NCI-H524 (cell line): Measurements from ENCODE around the gene UGT1A10.
"Not testable (repeated sequence)": the region's sequence is repeated elsewhere in the genome, so short reads cannot be mapped to it uniquely, and the experiment has no call there.

Experiments
- DNase-seq, 2 experiments: peaks; one replicate each; lab custom pipeline; 2025; lab: John Stamatoyannopoulos, UW

Gene UGT1A10

GRCh38 chr2:233692648-233693047, 56.4 kb downstream of the UGT1A10 start, which contains the start of gene UGT1A6:
Gene UGT1A6 (plus strand): TSS chr2:233692890. CDS start chr2:233693005, 115 bp downstream.
- DNase-seq: no peak

- DNase-seq: no peak
These were observed 57.7 kb downstream of the UGT1A10 start for GRCh38 chr2:233693963-233694362.

GRCh38 chr2:233698740-233699139, 62.5 kb downstream of the UGT1A10 start:
- DNase-seq: no peak

GRCh38 chr2:233699424-233700027, 63.3 kb downstream of the UGT1A10 start:
- no peak for DNase-seq

GRCh38 chr2:233700028-233700635, 63.9 kb downstream of the UGT1A10 start:
- DNase-seq: no peak

GRCh38 chr2:233700842-233701241, 64.6 kb downstream of the UGT1A10 start:
- not testable (repeated sequence) for DNase-seq

GRCh38 chr2:233702238-233702637, 66.0 kb downstream of the UGT1A10 start:
- DNase-seq: no peak

GRCh38 chr2:233705911-233706506, 69.8 kb downstream of the UGT1A10 start:
- DNase-seq: no peak

- no peak for DNase-seq
These were observed 70.5 kb downstream of the UGT1A10 start for GRCh38 chr2:233706720-233707119.

GRCh38 chr2:233707940-233708644, 71.8 kb downstream of the UGT1A10 start:
- no peak for DNase-seq

- no peak for DNase-seq
These were observed 72.7 kb downstream of the UGT1A10 start for GRCh38 chr2:233708942-233709341.

- peak; percentile 48 to 61 for DNase-seq
These were observed 75.2 kb downstream of the UGT1A10 start for GRCh38 chr2:233711312-233712008.

GRCh38 chr2:233712611-233713261, 76.5 kb downstream of the UGT1A10 start, which contains the start of gene UGT1A5:
Gene UGT1A5 (plus strand): TSS chr2:233712907. CDS start chr2:233712992, 85 bp downstream.
- DNase-seq: no peak

GRCh38 chr2:233713262-233713615, 77.0 kb downstream of the UGT1A10 start:
- DNase-seq: no peak

- no peak for DNase-seq
These were observed 77.9 kb downstream of the UGT1A10 start for GRCh38 chr2:233714121-233714520.

GRCh38 chr2:233718552-233718951, 82.3 kb downstream of the UGT1A10 start, which contains the start of gene UGT1A4:
Gene UGT1A4 (plus strand): TSS chr2:233718736. CDS start chr2:233718821, 85 bp downstream.
- DNase-seq: no peak

GRCh38 chr2:233728723-233729301, 92.6 kb downstream of the UGT1A10 start, which contains the start of gene UGT1A3:
Gene UGT1A3 (plus strand): TSS chr2:233729042. CDS start chr2:233729127, 85 bp downstream.
- no peak for DNase-seq

- not testable (repeated sequence) for DNase-seq
These were observed 100.8 kb downstream of the UGT1A10 start for GRCh38 chr2:233736868-233737653.

GRCh38 chr2:233740870-233741269, 104.6 kb downstream of the UGT1A10 start:
- DNase-seq: no peak
